ENCODE results near the gene DOCK3.

The DOCK3 gene

GRCh38 chr3:51375136-51375535 is 700.4 kb downstream of the DOCK3 start:
- H3K27me3 ChIP-seq (ENCODE audit: insufficient read depth, poor library complexity, severe bottlenecking), result no peaks in the 10 kb centered on the region
- DNase-seq (ENCODE audit: low read depth in 1 of 2, low spot score in 1 of 2), result no peak
- no peak overlapping the region for H3K4me3 ChIP-seq (replicated peaks; ENCODE audit: insufficient read depth, low read length)
- TF ChIP-seq POLR2AphosphoS5 (IDR thresholded peaks at IDR 0.05; ENCODE audit: low read depth) (no peak), GABPA (IDR thresholded peaks at IDR 0.05; ENCODE audit: low read depth) (no peak), REST (IDR thresholded peaks at IDR 0.05; ENCODE audit: insufficient replicate concordance, low read depth) (no peak), SPI1 (IDR thresholded peaks at IDR 0.05; ENCODE audit: borderline replicate concordance, low read depth) (no peak), CTCF (IDR thresholded peaks at IDR 0.05; ENCODE audit: insufficient read depth, low read length) (no peak)
- no peak overlapping the region for H3K27ac ChIP-seq (replicated peaks)

GRCh38 chr3:51375571-51375970 is 700.8 kb downstream of the DOCK3 start:
- no peak overlapping the region for H3K4me3 ChIP-seq (replicated peaks; ENCODE audit: insufficient read depth, low read length)
- TF ChIP-seq CTCF (IDR thresholded peaks at IDR 0.05; ENCODE audit: insufficient read depth, low read length), result no peak
- TF ChIP-seq REST (IDR thresholded peaks at IDR 0.05; ENCODE audit: insufficient replicate concordance, low read depth), result no peak
- no peak for DNase-seq (ENCODE audit: low read depth in 1 of 2, low spot score in 1 of 2)
- no peaks in the 10 kb centered on the region for H3K27me3 ChIP-seq (ENCODE audit: insufficient read depth, poor library complexity, severe bottlenecking)
- no peak overlapping the region for H3K27ac ChIP-seq (replicated peaks)

GRCh38 chr3:51378065-51378464 is 703.3 kb downstream of the DOCK3 start:
- no peak overlapping the region for H3K4me3 ChIP-seq (replicated peaks; ENCODE audit: insufficient read depth, low read length)
- no peak overlapping the region for H3K27ac ChIP-seq (replicated peaks)
- TF ChIP-seq SPI1 (IDR thresholded peaks at IDR 0.05; ENCODE audit: borderline replicate concordance, low read depth) (no peak), REST (IDR thresholded peaks at IDR 0.05; ENCODE audit: insufficient replicate concordance, low read depth) (no peak), GABPA (IDR thresholded peaks at IDR 0.05; ENCODE audit: low read depth) (no peak), CTCF (IDR thresholded peaks at IDR 0.05; ENCODE audit: insufficient read depth, low read length) (no peak), POLR2AphosphoS5 (IDR thresholded peaks at IDR 0.05; ENCODE audit: low read depth) (no peak)
- H3K27me3 ChIP-seq (ENCODE audit: insufficient read depth, poor library complexity, severe bottlenecking), result no peaks in the 10 kb centered on the region
- DNase-seq (ENCODE audit: low read depth in 1 of 2, low spot score in 1 of 2), result no peak

All from HL-60 (cell line).